Frontal cortex (tissue), 4 donors: ENCODE data around the gene SDK1. TPM values are rescaled to one million over a fixed set of nuclear protein-coding genes. Genes with fewer than 3 reads are reported as not detected.
"Not testable (repeated sequence)": the region's sequence is repeated elsewhere in the genome, so short reads cannot be mapped to it uniquely, and the experiment has no call there.

ENCODE experiments used
- DNase-seq, 2 donors: peaks; one replicate each; pipeline ENCODE4 v3.0.0; 2012; ENCODE audit warnings: low spot score in 2 of 2
- FAIRE-seq: peaks from 2 replicates; lab custom pipeline; 2012; peaks lifted over from hg19 to GRCh38; lab: Jason Lieb, UNC
- total RNA-seq: library from RNA; depleted of rRNA; stranded (reverse); fragments of >200 nt; gene quantifications from one replicate; pipeline ENCODE4 v1.2.3, GENCODE V29; 2014
- donor health status: control.
- donor health status: control.
- donor health status: control.

The SDK1 gene
- total RNA-seq, 1 donor from 2014 or later, result 33.0 TPM

- FAIRE-seq (no peak), DNase-seq (no peak)
Measured at GRCh38 chr7:4244635-4245034, 943.6 kb downstream of the SDK1 start.

DNA sequence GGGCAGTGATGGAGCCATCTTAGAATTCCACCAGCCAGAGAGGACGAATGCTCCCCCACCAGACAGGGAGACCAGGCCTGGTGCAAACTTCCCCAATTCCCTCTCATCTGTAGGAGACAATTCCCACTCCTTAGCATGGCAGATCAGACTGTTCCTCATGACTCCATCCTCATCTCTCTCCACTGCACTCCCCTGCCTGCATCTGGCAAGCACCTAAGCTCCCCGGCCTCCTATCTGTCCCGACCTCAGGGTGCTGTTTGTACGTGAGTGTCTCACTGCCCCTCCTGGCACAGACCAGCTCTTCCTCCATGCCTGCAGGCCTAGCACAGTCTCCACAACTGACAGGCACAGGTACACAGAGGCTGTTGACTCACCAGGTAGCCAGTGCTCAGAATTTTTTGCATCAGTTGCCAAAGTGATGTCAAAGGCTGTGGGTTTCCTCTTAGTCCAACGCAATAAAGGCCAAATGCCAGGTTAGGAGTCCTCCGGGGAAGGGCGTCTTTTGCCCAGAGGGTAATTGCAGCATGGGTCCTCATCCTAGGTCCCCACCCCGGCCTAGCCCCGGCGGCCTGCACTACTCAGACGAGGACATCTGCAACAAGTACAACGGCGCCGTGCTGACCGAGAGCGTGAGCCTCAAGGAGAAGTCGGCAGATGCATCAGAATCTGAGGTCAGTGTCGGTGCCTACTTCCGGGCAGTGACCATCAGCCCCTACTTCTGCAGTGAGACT lies 944.2 kb downstream of the SDK1 start:
- no peak for DNase-seq
- FAIRE-seq, result no peak

GRCh38 chr7:4245866-4246470 lies 944.9 kb downstream of the SDK1 start:
- no peak for FAIRE-seq
- no peak for DNase-seq

GRCh38 chr7:4246536-4246935 lies 945.5 kb downstream of the SDK1 start:
- DNase-seq (no peak), FAIRE-seq (no peak)

DNA sequence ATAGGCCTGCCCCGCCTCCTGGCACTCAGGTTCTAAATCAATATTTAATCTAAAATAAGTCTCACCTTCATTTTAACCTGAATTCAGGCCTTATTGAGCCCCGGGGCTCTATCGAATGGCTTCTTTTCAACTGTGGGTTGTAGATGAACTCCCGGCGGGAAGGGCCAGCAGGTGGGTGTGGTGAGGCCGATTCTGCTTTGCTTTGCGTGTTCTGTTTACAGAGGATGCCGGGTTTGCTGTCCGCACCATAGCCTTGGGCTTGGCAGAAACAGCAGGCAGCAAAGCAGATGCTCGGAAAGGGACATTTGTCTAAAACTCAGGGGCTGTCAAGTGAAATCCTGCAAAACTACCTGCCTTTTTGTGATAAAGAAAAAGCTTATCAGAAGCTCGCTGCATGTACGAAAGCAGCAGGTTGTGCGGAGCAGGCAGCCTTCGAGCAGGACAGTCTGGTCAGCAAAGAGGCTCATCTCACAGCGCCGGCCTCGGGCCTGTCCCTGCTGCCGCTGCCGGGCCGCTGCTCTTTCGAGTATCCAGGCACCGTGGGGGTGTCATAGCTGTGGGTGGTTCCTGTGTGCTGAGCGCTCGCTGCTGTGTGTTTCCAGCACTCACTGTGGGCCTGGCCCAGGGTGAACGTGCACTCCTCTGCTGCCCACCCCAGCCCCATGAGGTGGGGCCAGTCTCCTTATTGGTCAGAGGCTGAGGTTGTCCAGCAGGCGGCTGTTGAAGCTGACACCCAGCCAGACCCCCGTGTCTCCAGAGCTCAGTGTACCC lies 946.2 kb downstream of the SDK1 start:
- FAIRE-seq, result no peak
- no peak for DNase-seq

DNA sequence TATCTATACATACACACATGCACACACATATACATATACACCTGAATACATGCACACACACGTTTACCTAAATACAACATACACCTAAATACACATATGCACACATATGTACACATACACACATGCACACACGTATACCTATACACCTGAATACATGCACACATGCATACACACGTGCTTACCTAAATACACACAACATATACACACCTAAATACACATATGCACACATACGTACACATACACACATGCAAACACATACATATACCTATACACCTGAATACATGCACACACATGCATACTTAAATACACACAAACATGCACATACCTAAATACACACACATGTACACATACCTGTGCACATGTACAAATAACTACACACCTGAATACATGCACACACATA lies 947.2 kb downstream of the SDK1 start:
- DNase-seq (no peak), FAIRE-seq (no peak)

DNA sequence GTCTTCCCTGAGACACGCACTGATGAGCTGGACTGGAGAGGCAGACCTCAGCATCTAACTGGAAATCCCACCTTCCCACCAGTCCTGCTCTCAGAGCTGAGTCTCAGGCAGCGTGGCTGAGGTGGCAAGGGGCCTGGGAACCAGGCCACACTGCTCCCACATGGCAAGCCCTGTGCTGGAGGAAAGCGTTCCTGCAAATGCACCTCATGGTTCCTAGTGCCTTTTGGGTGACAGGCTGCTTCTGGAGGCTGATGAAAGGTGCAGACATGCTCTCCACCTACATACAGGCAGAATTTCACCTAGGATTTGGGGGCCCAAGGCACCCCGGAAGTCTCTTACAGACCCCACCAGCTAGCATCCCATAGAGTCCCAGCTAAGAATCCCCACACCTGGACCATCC lies 948.2 kb downstream of the SDK1 start:
- FAIRE-seq, result no peak
- DNase-seq, result no peak

GRCh38 chr7:4255336-4255735 lies 954.3 kb downstream of the SDK1 start:
- no peak for FAIRE-seq

GRCh38 chr7:4256286-4256685 lies 955.2 kb downstream of the SDK1 start:
- DNase-seq, result no peak
- no peak for FAIRE-seq

More at GRCh38 chr7:4255336-4255735, 954.3 kb downstream of the SDK1 start:
- DNase-seq, result no peak

DNA sequence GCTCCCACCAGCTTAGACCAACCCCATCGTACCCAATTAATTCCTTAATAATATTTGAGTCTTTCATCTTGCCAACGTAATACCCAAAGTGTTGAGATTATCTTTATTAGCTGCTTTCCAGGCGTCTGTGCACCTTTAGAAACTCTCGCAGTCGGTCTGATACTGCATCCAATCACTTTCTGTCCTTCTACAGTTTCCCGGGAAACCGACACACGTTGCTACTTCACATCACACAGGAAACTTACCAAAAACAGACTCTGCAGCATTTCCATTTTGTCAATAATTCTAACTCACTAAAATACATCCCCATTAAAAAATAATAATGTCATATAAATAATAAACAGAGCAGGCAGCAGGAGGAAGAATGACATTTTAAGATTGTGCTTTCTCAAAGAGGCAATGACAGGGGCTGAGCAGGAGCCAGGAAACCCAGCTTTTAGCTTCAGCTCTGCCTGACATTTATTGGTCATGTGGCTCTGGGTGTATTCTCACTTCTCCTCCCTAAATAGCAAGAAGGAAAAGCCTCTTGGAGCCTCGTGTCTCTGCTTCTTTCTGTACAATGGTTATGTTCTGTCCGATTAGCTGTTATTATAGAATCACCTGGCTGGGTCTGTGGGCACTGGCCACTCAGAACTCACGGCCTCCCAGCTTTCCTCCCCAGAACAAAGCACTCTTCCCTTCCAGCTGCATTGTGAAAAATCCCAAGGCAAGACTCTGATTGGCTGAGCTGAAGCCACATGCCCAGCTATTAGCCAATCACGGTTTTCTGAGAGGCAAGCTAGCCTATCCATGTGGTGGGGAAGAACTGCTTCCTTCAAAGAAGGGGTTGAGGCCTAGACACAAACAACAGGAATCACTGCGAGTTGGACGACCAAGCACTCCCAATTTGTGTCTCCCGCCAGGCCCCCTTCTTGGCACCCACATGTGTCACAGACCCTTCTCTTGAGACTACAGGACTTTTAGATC lies 956.4 kb downstream of the SDK1 start:
- FAIRE-seq (no peak), DNase-seq (no peak)

- not testable (repeated sequence) for DNase-seq, FAIRE-seq
Measured at GRCh38 chr7:4260116-4260515, 959.1 kb downstream of the SDK1 start.

DNA sequence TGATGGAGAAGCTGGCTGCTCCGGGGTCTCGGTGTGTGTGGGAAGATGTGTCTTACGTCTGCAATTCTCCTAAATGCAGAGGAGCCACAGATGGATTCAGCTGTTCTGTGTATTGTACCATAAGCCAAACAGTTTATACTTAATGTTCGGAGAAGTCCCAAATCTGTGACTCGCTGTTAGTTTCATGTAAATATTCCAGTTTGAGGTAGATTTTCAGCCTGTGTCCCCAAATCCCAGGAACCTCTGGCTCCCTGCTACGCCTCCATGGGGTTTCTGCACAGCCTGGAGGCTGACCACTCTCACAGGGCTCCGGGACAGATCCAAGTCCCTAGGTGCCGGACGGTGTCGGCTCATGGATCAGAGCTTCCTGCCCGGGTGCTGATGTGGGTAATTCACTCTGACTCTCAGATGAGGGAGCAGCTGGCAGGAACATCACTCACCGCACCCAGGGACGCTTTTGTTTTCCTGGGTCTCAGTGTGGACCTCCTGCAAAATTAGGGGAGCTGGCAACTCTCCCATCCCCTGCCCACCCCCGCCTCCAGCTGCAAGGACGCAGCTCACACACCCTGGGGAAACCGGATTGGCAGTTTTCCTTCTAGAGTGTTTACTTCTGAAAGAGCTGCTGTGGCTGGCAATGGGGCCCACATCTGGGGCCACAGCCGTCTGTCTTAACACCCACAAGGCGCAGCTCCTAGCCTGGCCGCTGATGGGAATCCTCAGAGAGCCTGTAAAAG lies 960.0 kb downstream of the SDK1 start:
- FAIRE-seq (no peak), DNase-seq (no peak)

DNA sequence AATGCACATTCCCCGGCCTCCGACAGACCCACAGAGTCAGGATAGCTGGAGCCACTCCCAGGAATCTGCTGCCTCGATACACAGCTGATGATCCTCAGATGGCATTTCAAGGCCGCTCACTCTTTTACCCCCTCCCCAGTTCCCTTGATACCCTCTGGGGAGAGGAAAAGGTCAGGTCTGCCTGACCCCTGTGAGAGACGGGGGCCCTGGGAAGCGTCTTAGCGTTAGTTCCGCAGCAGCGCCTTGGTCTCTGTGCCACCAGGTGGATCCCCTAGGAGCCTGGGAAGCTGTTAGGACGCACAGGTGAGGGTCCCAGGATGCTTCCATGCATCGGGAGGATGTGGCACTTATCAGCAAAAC lies 960.5 kb downstream of the SDK1 start:
- FAIRE-seq, result no peak
- DNase-seq, result no peak

DNA sequence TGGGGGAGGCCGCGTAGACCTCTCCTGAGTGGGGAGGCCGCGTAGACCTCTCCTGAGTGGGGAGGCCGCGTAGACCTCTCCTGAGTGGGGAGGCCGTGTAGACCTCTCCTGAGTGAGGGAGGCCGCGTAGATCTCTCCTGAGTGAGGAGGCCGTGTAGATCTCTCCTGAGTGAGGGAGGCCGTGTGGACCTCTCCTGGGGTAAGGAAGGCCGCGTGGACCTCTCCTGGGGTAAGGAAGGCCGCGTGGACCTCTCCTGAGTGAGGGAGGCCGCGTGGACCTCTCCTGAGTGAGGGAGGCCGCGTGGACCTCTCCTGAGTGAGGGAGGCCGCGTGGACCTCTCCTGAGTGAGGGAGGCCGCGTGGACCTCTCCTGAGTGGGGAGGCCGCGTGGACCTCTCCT lies 963.2 kb downstream of the SDK1 start:
- not testable (repeated sequence) for FAIRE-seq, DNase-seq

GRCh38 chr7:4265066-4265465 lies 964.0 kb downstream of the SDK1 start:
- DNase-seq (no peak), FAIRE-seq (no peak)

- FAIRE-seq (no peak), DNase-seq (no peak)
Measured at GRCh38 chr7:4265676-4266075, 964.6 kb downstream of the SDK1 start.

GRCh38 chr7:4266270-4267040 lies 965.4 kb downstream of the SDK1 start:
- no peak for FAIRE-seq
- no peak for DNase-seq

GRCh38 chr7:4267341-4268039 lies 966.4 kb downstream of the SDK1 start:
- no peak for FAIRE-seq
- no peak for DNase-seq
